Measurements from ENCODE around the gene MRPL33.
A peak's percentile ranks its signal among the peaks of the same experiment; 100 is the strongest.

Gene MRPL33

GRCh38 chr2:27802547-27802946, 31.0 kb downstream of the MRPL33 start:
- no peak for TF ChIP-seq CTCF (IDR thresholded peaks at IDR 0.05; ENCODE audit: borderline replicate concordance, insufficient read depth, low read depth, low read length)

GRCh38 chr2:27803046-27803445, 31.5 kb downstream of the MRPL33 start:
- no peak for TF ChIP-seq CTCF (IDR thresholded peaks at IDR 0.05; ENCODE audit: borderline replicate concordance, insufficient read depth, low read depth, low read length)
- no peak overlapping the region for H3K4me3 ChIP-seq (ENCODE audit: low read depth, low read length)

More at GRCh38 chr2:27802547-27802946, 31.0 kb downstream of the MRPL33 start:
- H3K4me3 ChIP-seq (ENCODE audit: low read depth, low read length), result no peak overlapping the region

GRCh38 chr2:27804146-27804545, 32.6 kb downstream of the MRPL33 start:
- H3K4me3 ChIP-seq (ENCODE audit: low read depth, low read length), result no peak overlapping the region
- TF ChIP-seq CTCF (IDR thresholded peaks at IDR 0.05; ENCODE audit: borderline replicate concordance, insufficient read depth, low read depth, low read length), result no peak

- H3K4me3 ChIP-seq (ENCODE audit: low read depth, low read length), result no peak overlapping the region
- no peak for TF ChIP-seq CTCF (IDR thresholded peaks at IDR 0.05; ENCODE audit: borderline replicate concordance, insufficient read depth, low read depth, low read length)
These were observed 33.7 kb downstream of the MRPL33 start for GRCh38 chr2:27805180-27805579.

DNA sequence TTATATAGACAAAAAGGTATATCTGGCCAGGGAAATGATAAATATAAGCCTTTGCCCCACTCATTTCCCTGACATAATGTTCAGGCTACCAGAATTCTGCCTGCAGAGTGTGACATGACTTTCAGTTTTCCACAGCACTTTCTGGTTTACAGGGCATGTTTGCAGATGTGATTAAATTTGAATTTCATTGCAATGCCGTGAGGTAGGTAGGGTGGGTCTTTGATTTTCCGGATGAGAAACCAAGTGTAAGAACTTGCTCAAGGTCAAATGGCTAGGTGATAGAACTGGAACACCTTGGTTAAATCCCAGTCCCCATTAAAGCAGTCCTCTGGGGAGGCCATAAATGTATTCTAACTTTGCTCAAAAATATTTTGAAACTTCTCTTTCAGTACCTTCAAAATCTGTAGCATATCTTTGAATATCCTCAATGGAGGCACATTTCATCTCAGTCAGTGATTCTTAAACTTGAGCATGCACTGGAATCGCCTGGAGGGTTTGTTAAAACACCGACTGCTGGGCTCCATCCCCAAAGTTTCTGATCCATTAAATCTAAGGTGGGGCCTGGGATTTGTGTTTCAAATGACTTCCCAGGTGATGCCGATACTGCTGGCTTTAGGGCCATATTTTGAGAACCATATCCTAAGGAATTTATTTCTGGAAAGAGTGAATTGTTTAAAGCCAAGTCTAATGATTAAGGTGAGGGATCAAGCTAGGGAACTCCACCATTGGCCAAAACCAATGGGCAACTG, 35.0 kb downstream of the MRPL33 start:
- H3K4me3 ChIP-seq (ENCODE audit: low read depth, low read length), result no peak overlapping the region
- TF ChIP-seq CTCF (IDR thresholded peaks at IDR 0.05; ENCODE audit: borderline replicate concordance, insufficient read depth, low read depth, low read length), result no peak

DNA sequence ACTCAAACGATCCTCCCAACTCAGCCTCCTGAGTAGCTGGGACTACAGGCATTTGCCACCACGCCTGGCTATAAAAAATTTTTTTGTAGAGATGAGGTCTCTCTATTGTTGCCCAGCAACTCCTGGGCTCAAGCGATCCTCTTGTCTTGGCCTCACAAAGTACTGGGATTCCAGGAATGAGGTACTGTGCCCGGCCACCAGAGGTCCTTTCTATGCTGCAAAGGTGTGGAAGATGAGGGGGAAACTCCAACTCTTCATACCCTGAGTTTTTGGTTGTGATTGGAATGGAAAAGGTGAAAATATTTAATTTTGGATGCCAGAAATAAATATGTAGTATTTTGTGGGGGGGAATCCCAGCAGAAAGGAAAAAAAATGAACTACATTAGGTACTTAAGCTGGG, 36.0 kb downstream of the MRPL33 start:
- TF ChIP-seq CTCF (IDR thresholded peaks at IDR 0.05; ENCODE audit: borderline replicate concordance, insufficient read depth, low read depth, low read length), result peak; percentile 49; the same call in 1 of the 2 replicates
- no peak overlapping the region for H3K4me3 ChIP-seq (ENCODE audit: low read depth, low read length)

DNA sequence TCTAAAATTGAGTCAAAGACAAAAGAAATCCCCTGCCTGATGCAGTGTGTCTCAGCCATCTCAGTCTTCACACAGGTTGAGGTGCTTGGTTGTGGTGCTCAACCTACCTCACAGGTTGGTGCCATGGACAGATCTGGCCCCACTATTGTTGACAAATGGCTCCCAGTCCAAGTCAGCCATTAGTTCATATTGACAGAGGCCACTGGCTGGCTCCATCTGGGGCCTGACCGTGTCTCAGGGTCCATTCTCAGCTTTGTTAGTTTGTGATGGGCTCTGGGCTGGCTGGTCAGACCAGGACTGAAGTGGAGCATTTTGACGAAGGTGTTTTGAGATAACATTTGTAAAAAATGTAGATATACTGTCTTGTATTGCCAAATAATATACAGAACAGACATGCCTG, 36.9 kb downstream of the MRPL33 start:
- no peak for TF ChIP-seq CTCF (IDR thresholded peaks at IDR 0.05; ENCODE audit: borderline replicate concordance, insufficient read depth, low read depth, low read length)
- no peak overlapping the region for H3K4me3 ChIP-seq (ENCODE audit: low read depth, low read length)

All from GM12875 (cell line).